ENCODE data around the gene TMEM119. TPM values are rescaled to one million over a fixed set of nuclear protein-coding genes. Genes with fewer than 3 reads are reported as not detected.

The TMEM119 gene
- total and polyA plus RNA-seq, 10 of the 15 experiments (the other 5 are each of a cell fraction or from before 2014, with no cell fraction given) = 0.11 to 0.44 (median 0.19) TPM; not detected in 5

- peak; percentile 78 to 85; a peak in 3 of 4 replicates for TF ChIP-seq BHLHE40 (IDR thresholded peaks at IDR 0.05; ENCODE audit: borderline replicate concordance in 1 of 2, low read depth in 2 of 2, low read length in 1 of 2)
- no peak for TF ChIP-seq ZNF592 (IDR thresholded peaks at IDR 0.05)
- TF ChIP-seq RB1 (IDR thresholded peaks at IDR 0.05; ENCODE audit: borderline replicate concordance) = peak; percentile 48; the same call in 1 of the 2 replicates
- TF ChIP-seq NKRF (conservative IDR thresholded peaks at IDR 0.05) = peak; percentile 13; the same call in 1 of the 2 replicates
- TF ChIP-seq ASH2L (IDR thresholded peaks at IDR 0.05; ENCODE audit: borderline replicate concordance, low read depth) = no peak
- TF ChIP-seq ETV6 (conservative IDR thresholded peaks at IDR 0.05 in 1 of 2, IDR thresholded peaks at IDR 0.05 in 1 of 2; ENCODE audit: borderline replicate concordance in 1 of 2, low read depth in 1 of 2) = peak in 1 of 2 experiments; percentile 19; a peak in 2 of 4 replicates
- peak; percentile 92 for TF ChIP-seq SPI1 (IDR thresholded peaks at IDR 0.05; ENCODE audit: borderline replicate concordance, insufficient read depth, low read depth, low read length)
- peak; percentile 38 for TF ChIP-seq CUX1 (IDR thresholded peaks at IDR 0.05; ENCODE audit: insufficient replicate concordance, low read depth, low read length)
- 0 out of 2 replicates have a peak, but pooled peaks have one; percentile 7 for TF ChIP-seq NFYB (IDR thresholded peaks at IDR 0.05; ENCODE audit: insufficient read depth, low read depth, low read length)
- peak; percentile 74 for TF ChIP-seq IRF4 (IDR thresholded peaks at IDR 0.05; ENCODE audit: low read depth, low read length)
- peak; percentile 81 for TF ChIP-seq MEF2B (IDR thresholded peaks at IDR 0.05; ENCODE audit: partially characterized antibody, poor library complexity, severe bottlenecking)
- peak; percentile 36; the same call in 1 of the 2 replicates for TF ChIP-seq ZBED1 (IDR thresholded peaks at IDR 0.05; ENCODE audit: borderline replicate concordance)
These were observed 37.5 kb upstream of the TMEM119 start (continued) for GRCh38 chr12:108635201-108635996.

Data from GM12878 (cell line).